ENCODE results near the gene MARCHF2.
A peak's percentile ranks its signal among the peaks of the same experiment; 100 is the strongest.
"Not testable (repeated sequence)": the region's sequence is repeated elsewhere in the genome, so short reads cannot be mapped to it uniquely, and the experiment has no call there.

MARCHF2 gene

DNA sequence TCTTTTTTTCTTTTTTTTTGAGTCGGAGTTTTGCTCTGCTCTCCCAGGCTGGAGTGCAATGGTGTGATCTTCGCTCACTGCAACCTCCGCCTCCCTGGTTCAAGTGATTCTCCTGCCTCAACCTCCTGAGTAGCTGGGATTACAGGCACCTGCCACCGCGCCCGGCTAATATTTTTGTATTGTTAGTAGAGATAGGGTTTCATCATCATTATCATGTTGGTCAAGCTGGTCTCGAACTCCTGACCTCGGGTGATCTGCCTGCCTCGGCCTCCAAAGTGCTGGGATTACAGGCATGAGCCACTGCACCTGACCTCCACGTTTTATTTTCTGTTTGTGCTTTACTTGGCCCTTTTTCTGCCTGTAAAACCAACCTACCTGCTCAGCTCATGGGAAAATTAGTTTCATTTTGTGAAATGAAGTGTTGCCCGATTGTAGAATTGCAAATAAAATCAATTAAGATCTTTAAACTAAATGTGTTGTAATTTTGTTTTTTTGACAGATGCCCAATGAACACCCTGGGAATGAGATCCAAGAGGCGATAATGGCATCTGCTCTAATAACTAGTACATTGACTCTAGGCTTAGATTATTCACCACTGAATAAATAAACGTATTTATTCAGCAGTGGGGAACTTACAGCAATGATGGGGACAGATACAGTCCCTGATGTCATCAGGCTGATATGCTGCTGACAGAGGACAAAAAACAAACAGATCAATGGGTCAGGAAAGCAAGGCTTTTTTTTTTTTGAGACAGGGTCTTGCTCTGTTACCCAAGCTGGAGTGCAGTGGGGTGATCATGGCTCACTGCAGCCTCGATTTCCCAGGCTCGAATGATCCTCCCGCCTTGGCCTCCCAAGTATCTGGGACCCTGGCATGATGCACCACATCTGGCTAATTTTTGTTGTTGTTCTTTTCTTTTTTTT, 25.2 kb upstream of the MARCHF2 start:
- DNase-seq, result no peak

DNA sequence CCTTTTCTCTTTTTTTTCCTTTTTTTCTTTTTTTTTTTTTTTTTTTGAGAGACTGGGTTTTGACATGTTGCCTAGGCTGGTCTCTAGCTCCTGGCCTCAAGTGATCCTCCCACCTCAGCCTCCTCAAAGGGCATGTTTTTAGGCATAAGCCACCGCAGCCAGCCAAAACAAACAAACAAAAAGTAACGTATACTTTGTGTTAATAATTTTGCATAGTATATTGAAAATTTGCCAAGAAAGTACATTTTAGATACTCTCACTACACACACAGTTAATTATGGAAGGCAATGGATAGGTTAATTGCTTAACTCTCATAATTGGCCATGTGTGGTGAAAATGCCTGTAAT, 24.5 kb upstream of the MARCHF2 start:
- no peak for DNase-seq

DNA sequence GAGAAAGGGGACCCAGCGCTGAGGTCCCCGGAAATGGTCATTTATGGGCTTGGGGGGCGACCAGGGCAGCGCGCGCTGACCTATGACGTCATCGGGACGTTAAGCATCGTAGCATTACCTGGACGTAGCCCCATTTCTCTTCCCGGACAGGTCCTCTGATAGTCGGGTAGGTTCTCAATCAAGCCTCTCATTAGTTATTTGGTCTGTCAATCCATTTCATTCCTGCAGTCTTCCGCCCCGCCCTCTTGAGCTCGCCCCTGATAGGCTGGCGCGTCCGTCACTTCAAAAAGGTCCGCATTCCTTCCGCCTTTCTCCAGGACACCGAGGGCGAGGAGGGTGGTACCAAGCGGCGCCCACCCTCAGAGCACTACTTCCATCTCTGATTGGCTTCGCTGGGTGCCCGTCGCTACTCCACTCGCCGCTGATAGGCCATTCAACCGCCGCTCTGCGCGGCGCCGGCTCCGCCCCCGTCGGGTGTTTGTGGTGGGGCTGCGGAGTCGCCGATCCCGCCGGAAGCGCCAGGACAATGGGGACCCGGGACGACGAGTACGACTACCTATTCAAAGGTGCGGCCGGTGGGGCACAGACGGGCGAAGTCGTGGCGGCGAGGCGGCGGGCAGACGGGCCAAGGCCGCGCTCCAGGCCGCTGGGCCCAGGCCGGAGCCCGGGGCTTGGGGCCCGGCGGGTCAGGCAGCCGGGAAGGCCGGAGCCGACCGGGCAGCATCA, 23.1 kb upstream of the MARCHF2 start, which contains the start of gene RAB11B:
TSS of gene RAB11B (plus strand) at position 470 of the 726 bp plus-strand sequence. CDS start at position 527, 57 bp downstream.
- peak; percentile 98 for DNase-seq

DNA sequence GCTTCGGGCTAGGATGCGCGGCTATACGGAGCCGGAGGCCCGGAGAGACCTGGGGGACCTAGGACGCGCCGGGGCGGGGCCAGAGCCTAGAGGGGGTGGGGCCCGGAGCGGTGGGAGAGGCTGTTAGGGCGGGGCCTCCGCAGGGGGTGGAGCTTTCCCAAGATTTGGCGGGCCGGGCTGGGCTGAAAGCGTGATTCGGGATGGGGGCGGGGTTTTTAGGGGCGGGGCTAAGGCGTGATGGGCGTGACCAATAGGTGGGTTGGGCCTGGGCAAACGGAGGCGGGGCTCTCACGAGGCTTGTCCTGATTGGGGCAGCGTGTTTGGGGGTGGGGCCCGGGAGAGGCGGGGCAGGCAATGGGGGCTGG, 22.5 kb upstream of the MARCHF2 start:
- peak; percentile 83 for DNase-seq

DNA sequence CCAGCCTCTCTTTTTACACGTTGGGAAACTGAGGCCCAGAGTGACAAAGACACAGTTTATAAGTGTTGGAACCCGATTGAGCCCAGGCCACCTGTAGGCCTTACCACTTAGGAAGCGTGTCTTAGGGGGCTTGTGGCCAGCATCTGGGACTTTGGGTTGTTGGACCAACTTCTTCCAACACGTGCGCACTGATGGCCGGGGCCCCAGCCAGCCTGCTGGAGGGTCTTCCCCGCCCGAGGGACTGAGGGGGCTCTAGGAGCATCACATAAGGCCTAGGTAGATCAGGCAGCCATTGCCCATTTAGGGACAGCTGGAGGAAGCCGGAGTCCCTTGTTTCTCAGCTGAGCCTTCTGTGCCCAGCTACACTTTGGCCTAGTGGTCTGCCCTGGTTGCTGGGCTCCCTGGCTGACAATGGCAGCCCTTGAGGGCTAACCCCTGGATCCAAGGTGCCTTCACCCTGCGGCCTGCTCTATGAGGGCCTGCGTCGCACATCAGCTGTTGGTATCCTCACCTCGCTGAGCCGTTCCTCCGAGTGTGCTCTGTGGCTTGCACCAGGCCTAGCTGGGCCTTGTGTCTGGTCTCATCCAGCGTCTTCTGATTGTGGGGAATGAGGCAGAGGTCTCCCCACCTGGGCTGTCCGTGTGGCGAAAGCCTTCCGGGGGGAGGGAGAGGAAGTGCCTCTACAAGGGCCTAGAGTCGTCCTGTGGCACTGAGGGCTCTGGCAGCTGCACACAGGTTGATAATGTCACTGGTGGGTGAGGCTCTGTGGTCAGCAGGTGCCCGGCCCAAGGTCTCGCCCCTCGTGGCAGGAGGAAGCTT, 21.7 kb upstream of the MARCHF2 start:
- no peak for DNase-seq

DNA sequence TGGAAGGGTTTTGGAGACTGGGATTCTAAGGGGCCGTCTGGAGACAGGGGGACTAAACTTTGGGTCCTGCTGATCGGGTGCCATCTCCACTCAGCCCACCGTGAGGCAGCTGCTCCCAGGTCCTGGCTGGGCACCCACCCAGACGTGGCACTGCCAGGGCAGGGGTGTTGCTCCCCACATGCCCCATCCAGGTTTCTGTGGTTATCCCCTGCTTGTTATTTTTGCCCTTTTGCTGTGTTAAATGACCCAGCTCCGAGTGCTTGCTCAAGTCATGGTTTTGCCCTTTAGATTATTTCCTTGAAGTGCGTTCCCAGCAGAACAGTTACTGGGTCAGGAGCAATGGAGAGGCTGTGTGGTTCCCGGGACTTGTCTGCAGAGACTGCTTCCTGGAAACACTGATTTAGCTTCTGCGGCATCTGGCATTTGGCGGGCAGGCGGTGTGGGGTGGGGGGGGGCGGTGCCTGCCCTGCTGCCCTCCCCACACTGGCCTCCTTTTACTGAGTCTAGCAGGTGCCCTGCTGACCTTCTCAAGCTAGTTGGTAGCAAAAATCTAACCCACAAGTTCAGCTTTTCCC, 21.0 kb upstream of the MARCHF2 start:
- no peak for DNase-seq

DNA sequence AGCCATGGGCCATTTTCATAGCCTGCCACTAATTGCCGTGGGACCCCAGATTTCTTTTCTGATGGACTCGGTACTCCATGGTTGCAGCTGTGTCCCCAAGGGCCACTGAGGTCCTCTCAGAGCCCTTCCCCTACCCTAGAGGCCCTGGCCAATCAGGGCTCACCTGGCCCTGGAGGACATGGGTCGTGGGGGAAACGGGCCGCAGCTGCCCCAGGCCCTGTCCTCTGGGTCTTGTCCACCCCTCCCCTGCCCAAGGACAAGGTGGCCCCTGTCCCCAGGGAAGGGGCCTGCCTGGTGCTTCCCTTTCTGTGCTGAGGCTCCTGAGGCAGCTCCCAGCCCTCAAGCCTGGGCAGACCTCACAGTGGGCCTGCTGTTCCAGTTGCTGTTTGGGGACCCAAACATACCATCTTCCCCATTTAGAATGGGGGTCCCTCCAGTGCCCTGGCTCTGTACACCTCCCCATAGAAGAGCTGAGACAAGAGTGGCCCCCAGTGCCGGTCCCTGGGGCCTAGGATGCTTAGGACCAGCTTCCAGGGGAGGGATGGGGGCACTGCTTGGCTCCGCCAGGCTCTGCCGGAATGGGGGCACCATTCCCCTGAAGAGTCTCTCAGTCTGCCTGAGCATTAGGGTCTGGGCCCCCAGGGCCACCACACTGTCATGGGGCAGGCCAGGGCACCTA, 19.8 kb upstream of the MARCHF2 start:
- no peak for DNase-seq

DNA sequence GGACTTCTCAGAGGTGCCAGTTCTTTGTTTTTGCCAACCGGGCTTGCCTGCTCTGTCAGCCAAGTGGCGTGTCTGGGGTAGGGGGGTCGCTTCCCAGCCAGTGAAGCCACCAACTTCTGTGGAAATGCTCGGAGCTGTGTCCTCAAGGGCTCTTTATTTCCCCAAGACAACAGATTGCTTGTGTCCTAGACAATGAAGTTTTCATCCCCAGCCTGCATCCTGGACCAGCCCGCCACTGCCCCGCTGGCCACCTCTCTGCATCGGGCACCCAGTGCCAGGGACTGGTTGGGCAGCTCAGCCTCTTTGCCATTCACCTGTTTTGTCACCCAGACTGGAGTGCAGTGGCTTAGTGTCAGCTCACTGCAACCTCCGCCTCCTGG, 19.2 kb upstream of the MARCHF2 start:
- DNase-seq, result no peak

DNA sequence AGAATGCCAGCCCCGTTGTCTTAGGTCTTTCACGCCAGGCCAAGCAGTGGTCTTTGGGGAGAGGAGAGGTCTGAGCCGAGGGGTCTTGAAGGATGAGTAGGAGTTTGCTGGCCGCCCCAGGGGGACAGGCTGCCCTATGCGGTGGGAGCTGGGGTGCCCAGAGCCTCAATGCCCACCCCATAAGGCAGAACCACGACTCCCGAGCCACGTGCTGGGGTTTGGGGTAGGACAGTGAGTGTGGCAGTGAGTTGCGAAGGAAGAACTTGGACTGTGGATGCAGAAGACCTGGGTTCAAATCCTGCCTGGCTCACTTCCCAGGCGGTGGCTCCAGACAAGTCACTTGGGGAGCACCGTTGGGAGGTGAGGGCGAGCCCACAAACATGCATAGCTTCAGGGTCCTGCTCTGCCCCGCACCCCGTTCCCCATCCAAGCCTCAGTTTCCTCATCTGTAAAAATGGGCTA, 17.5 kb upstream of the MARCHF2 start:
- no peak for DNase-seq

DNA sequence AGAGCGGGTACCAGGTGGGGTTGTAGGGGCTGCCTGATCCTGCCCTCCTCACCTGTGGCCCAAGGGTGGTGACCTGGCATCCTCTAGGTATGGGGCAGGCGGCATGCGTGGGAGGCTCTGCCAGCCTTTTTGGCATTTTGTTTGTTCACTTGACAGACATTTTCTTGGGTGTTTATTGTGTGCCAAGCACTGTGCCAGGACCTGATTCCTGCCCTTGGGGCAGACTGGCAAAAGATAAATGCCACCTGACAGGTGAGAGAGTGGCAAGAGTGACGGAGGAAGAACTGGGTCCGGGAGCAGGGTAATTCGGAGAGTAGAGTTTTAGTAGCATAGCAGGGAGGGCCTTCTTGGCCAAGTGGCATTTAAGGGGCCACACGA, 16.9 kb upstream of the MARCHF2 start:
- no peak for DNase-seq

DNA sequence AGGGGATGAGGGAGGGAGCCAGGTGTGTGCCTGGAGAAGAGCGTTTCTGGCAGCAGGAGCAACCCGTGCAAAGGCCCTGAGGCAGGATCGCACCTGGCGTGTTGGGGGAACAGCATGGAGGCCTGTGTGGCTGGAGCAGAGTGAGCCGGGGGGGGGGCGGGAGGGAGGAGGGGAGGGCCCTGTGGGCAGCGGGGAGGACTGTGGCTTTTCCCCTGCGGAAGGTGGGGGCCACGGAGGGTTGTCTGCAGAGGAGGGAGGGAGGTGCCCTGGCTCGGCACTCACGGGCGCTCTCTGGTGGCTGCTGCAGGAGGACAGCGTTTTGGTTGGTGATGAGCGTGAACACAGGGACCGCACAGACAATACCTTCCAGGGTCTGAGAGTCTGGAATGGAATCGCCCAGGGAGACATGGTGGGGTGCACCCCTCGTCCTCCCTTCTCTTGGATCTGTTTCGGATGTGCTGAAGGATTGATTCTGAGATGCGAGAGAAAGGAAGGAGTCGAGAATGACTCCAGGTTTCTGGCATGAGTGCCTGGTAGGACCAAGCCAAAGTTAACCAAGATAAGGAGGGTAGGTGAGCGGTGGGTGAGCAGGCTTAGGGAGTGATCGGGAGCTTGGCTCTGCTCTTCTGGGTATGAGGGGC, 16.4 kb upstream of the MARCHF2 start:
- DNase-seq, result peak; percentile 59

DNA sequence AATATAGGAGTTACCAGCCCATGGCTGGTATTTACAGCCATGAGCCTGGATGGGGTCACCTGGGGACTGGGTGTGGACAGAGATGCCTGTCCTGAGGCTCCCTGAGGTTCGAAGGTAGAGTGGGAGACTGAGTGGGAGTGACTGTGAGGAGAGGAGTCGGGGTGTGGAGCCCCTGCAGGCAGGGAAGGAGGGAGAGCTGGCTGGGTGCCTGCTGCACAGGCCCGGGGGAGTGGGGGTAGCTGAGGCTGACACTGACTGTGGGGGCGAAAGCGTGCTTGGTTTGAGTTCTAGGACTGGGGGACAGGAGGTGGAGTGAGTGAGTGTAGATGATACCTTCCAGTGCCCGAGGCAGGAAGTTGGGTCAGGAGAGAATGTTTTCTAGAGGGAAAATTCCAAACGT, 15.8 kb upstream of the MARCHF2 start:
- no peak for DNase-seq

DNA sequence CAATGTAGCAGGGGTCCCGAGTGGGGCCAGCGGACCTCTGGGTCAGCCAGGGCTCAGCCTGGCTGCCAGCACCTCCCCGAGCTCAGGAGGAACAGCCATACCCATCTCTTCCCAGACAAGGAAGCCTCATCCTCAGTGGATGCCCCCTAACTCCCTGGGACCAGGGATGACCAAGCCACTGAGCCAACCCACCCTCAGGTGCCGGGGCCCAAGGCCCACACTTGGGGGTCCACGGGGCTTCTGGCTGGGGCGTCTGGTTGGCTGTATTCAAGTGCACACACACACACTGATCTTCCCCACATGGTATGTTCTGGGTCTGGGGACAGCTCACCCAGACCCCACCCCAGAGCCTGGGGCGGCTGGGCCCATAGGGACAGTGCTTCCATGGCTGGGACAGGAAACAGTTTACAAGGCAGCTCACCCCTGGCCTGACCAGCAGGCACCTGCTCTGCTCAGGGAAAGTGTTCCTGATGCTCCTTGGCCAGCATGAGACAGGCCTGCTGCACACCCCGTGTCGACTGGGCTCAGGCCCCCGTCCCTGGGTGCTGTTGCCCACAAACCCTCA, 15.3 kb upstream of the MARCHF2 start:
- no peak for DNase-seq

DNA sequence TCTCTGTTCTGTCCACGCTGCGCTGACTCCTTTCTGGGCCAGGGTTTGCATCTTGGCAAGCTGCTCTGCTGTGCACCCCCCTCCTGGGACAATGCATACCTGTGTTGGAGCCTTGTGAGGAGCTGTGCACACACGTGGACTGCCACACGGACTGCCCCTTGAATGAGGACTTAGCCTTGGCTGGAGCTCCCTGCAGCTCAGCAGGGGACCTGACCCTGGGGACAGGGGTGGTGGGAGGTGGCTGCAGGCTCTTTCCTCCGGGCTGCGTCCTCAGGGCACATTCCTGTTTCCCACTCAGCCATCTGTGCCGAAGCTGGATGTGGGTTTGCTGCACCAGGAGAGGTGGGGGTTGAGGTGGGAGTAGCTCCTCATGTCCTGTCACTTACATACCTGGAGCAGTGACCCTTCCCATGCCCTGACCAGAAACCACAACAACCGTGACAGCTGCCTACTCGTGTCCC, 14.8 kb upstream of the MARCHF2 start:
- no peak for DNase-seq

DNA sequence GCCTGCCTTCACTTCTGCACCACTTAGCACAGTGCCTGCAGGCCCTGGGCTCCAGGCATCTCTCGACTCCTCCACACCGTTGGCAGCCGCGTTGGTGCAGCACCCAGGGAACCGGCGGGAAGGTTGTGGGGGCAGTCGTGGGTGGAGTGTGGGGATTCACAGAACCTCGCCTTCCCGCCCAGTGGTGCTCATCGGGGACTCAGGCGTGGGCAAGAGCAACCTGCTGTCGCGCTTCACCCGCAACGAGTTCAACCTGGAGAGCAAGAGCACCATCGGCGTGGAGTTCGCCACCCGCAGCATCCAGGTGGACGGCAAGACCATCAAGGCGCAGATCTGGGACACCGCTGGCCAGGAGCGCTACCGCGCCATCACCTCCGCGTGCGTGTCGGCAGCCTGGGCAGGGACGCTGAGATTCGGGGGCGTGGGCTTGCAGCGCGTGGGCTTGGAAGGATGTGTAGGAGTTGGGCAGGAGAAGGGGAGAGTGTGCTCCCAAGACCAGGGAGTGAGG, 13.4 kb upstream of the MARCHF2 start:
- no peak for DNase-seq

DNA sequence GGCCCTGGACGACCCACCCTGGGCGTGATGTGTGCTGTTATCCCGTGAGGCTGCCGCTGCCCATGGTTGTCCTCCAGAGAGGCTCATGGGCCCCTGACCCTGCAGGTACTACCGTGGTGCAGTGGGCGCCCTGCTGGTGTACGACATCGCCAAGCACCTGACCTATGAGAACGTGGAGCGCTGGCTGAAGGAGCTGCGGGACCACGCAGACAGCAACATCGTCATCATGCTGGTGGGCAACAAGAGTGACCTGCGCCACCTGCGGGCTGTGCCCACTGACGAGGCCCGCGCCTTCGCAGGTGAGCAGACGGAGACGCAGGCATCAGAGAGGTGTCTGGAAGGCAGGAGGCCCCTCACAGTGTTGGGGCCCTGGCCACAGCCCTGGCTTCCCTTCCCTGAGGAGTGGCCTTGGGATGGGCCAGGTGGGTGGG, 11.1 kb upstream of the MARCHF2 start:
- no peak for DNase-seq

DNA sequence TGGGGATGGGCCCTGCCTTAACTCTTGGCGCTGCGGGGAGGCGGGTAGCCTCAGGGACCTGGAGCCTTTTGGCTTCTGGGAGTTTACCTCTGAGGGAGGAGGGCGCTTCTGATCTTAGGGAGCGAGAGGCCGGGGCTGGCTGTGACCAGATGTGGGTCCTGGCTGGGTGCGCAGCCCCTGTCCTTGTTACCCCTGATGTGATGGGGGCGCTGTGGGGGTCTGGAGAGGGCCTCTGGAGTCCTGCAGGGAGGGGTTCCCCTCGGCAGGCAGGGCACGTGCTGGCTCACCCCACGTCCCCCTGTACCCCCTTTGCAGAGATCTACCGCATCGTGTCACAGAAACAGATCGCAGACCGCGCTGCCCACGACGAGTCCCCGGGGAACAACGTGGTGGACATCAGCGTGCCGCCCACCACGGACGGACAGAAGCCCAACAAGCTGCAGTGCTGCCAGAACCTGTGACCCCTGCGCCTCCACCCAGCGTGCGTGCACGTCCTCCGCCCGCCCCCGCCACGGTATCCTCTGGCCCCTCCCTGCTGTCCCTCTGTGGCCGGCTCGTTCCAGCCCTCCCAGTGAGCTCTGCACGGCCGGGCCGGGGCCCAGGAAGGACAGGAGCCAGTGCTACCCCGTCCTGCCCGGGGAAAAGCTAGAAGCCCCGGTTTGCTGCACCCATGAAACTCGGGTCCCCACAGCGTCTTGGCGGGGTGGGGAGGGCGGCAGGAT, 9.8 kb upstream of the MARCHF2 start:
- DNase-seq, result no peak

DNA sequence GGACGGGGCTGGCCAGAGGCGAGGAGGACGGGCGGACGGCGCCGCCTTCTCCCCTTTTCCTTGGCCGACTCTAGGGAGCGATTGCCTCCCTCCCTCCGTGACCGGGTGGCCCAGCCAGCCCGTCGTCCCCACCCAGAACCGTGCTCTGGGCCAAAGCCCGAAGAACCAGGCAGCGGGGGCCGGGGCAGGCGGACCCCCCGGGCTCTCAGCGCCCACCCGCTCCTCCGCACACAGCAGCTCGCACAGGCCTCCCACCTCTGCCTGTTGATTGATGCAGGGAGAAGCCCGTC, 9.3 kb upstream of the MARCHF2 start:
- no peak for DNase-seq

DNA sequence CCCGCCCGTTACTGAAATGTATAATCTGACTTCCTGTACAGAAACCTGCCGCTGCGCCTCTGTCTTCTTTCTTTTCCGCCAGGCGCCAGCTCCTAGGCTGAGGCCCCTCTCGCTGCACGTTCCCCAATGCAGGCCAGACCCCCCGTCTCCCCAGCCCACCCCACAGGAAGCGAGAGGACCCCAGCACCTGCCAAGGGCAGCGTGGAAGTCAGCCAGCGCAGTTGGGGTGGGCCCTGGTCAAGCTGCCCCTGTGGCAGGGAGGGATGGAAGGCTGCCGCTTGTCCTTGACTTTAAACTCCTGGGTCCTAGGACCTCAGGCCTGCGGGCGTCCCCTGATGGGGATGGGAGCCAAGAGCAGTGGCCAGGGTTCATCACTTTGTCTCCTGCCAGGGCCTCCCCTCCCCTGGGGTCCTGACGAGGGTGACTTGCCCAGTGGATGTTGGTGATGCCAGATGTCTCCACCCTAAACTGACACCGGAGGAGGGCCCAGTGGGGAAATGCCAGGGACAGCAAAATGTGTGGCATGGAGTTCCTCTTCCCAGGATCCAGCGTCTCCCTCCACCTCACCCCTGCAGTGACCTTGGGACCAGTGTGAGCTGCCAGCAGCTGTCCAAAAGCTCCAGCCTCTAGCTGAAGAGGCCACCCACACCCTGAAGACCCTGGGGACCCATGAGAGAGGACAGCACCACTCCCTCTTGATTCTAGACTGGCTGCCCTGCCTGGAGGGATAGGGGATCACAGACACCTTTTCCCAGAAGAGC, 8.5 kb upstream of the MARCHF2 start:
- DNase-seq, result no peak

DNA sequence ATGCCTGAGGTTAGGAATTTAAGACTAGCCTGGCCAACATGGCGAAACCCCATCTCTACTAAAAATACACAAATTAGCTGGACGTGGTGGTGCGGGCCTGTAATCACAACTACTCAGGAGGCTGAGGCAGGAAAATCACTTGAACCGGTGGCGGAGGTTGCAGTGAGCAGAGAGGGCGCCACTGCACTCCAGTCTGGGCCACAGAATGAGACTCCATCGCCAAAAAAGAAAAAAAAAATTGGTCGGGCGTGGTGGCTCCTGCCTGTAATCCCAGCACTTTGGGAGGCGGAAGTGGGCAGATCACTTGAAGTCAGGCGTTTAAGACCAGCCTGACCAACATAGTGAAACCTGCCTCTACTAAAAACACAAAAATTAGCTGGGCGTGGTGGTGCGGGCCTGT, 2.4 kb upstream of the MARCHF2 start:
- DNase-seq, result not testable (repeated sequence)

All from activated effector memory CD4-positive, alpha-beta T cell treated with Interleukin-2 at 50 U/mL for 16 hours (primary cell).